Anterior cingulate cortex (tissue), 58 donors: ENCODE measurements around the gene KCNB1.
A peak's percentile ranks its signal among the peaks of the same experiment; 100 is the strongest.

Experiments
- DNase-seq, 58 donors: peaks; one replicate each; lab custom pipeline; 2025; lab: John Stamatoyannopoulos, UW

The KCNB1 gene

GRCh38 chr20:49475292-49476015 is 7.0 kb downstream of the KCNB1 start:
- DNase-seq = no peak

GRCh38 chr20:49471397-49471796 is 11.1 kb downstream of the KCNB1 start:
- DNase-seq = no peak

- DNase-seq = no peak
Observed at GRCh38 chr20:49470922-49471321, 11.5 kb downstream of the KCNB1 start.

- no peak for DNase-seq
Observed at GRCh38 chr20:49469060-49469459, 13.4 kb downstream of the KCNB1 start.

DNA sequence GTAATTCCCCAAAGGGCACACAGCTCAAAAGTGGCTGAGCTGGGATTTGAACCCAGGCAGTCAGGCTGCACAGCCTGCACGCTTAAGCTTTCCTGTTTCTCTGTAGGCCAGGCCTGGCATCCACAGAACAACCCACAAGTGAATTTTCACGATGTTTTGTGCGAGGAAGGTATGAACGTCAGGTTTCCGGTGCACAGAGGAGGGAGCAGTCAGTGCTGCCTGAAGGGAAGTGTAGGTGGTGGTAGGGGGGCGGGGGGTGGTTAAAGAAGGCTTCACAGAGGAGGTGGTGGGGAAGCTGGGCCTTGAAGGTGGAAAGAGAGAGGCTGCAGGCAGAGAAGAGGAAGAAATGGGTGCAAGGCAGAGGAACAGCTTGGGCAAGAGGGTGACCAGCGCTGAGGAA is 14.1 kb downstream of the KCNB1 start:
- peak in 2 of 58 donors; percentile 17 to 30 for DNase-seq

- DNase-seq = no peak
Observed at GRCh38 chr20:49466114-49466912, 16.2 kb downstream of the KCNB1 start.

DNA sequence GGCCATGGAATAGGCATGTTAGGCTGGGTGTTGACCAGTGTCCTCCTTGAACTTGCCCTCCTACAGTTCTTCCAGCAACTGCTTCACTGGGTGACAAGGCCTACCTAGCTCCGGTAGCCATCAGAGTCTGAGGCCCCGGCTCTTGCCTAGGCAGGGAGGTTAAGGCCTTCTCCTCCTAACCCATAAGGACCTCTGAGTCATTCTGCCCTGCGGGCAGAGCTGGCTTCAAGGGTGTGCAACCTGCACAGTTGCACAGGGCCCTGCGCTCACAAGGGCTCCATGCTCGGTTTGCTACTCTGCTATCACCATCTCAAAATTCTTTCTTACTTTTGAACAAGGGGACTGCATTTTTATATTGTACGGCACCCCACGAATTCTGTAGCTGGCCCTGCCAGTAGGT is 17.9 kb downstream of the KCNB1 start:
- DNase-seq = no peak

DNA sequence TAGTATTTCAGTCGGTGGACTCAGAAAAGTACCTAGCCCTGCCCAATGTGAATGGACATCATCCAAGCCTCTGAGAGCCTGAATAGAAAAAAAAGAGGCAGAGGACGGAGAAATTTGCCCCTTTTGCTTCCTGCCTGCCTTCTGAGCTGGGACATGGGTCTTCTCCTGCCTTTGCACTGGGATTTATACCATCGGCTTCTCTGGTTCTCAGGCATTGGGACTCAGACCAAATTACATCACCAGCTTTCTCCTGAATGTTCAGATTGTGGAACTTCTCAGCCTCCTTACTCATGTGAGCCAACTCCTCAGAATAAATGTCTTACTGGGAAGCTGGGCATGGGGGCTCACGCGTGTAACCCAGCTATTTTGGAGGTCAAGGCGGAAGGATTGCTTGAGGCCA is 19.8 kb downstream of the KCNB1 start:
- no peak for DNase-seq

DNA sequence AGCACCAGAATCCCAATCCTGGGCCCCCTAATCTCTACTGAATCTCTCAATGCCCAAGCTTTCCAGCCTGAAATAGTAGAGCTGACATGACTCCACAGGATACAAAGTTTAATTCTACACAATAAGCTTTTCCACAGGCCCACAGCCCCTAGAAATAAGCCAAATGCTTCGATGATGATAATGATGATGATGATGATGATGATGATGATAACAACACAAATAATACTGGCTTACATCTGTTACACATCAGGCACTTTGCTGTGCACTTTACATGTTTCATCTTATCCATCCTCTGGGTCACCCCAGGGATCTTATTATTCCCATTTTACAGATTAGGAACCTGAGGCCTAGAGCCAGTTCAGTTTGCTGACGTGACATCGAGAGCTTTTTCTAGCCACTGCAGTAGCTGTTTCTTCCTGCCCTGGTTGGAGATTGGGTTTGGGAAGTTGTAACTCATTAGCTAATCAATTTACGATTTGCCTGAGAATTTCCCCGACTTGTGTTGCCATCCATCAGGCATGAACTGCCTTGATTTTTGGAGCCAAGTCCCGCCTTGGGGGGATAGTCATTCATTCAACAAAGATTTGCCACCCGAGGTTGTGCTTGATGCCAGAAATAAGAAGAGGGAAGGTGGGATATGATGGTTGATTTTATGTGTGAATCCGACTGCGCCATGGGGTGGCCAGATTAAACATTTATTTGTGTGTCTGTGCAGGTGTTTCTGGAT is 20.4 kb downstream of the KCNB1 start:
- no peak for DNase-seq

DNA sequence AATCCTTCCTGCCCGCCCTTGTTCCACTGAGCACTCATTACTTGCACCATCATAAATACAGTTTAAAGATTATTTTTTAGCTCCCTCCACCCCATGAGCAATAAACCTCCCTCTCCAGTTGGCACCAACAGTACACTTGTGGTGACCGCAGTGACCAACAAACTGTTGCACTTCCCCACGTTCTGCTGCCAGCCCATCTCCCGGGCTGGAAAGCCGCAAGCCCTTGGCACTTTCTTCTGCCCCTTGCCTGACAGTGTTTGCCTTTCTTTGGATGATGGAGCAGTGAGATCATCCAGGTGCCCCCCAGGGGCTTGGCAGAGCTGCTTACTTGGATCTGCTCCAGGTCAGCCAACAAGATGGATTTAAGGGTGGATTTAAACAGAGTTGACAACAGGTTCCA is 21.6 kb downstream of the KCNB1 start:
- DNase-seq = no peak

DNA sequence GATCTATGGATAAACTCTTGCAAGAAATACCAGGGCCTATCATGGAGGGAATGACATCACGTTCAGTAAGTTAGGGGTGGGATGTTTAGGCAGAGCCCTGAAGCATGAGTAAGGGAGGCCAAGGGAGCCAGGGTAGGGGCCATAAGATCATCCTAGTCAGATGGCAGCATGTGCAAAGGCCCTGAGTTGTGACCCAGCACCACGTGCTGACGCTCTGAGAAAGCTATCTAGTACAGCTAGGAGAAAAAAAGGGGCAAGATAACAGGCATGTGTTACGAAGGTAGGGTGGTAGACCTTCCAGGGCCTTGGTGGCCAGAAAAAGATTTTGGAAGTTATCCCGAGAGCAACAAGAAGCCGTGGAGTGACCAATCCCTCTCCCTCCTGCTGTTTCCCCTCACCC is 22.3 kb downstream of the KCNB1 start:
- DNase-seq = no peak

DNA sequence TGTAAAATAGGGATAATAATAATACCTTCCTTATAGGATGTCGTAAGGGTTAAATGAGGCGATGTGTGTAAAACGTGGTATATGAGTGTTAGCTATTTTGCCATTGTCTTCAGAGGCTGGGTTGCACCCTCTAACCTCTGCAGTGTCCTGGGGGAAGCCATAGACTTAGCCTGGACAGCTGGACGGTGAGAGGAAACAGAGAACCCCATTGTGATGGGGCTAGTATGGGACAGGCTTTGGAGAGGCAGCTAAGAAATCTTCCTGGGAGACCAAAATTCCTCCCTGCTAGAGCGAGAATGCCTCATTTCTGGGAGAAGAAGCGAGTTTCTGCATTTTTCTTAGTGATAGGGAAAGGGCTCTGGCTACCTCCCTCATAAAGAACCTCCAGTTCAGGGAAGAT is 22.8 kb downstream of the KCNB1 start:
- DNase-seq = no peak

GRCh38 chr20:49457444-49457843 is 25.0 kb downstream of the KCNB1 start:
- no peak for DNase-seq

- no peak for DNase-seq
Observed at GRCh38 chr20:49456646-49457045, 25.8 kb downstream of the KCNB1 start.

DNA sequence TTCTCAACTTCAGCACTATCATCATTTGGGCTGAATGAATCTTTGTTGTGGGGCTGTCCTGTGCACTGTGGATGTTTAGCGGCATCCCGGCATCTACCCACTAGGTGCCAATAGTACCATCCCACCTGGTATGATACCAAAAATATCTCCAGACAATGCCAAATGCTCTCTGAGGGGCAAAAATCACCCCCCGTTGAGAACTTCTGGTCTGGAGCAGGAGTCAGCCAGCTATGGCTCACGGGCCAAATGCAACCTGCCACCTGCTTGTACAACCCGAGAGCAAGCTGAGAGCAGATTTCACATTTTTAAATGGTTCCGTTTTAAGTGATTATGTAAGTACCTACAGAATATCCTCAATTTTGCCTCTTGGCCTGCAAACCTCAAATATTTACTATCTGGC is 26.8 kb downstream of the KCNB1 start:
- DNase-seq = no peak

DNA sequence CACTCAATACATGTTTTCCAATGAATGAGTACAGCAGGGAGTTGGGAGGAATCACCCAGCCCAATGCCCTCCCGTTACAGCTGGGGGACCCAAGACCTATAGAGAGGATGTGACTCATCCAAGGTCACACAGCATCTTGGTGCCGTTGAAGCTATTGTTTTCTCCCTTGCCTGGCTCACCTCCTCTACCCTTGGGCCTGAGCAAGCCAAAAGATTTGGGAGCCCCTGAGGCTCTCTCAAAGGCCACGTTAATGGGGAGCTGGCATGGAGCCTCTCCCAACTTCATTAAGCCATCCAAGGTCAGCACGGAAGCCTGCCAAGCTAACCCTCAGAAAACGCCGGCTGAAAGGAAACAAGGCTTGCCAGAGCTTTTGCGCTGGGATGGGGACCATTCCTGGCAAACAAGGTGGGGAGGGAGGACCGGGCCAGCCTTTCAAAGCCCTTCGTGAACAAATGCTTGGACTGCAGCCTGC is 30.4 kb downstream of the KCNB1 start:
- peak in 45 of 58 donors; percentile 18 to 84 (median 51) for DNase-seq

GRCh38 chr20:49450281-49450721 is 32.2 kb downstream of the KCNB1 start:
- peak in 39 of 58 donors; percentile 8 to 63 (median 31) for DNase-seq

GRCh38 chr20:49448917-49449316 is 33.6 kb downstream of the KCNB1 start:
- DNase-seq = peak in 1 of 58 donors; percentile 24

GRCh38 chr20:49447946-49448809 is 34.3 kb downstream of the KCNB1 start:
- DNase-seq = no peak

DNA sequence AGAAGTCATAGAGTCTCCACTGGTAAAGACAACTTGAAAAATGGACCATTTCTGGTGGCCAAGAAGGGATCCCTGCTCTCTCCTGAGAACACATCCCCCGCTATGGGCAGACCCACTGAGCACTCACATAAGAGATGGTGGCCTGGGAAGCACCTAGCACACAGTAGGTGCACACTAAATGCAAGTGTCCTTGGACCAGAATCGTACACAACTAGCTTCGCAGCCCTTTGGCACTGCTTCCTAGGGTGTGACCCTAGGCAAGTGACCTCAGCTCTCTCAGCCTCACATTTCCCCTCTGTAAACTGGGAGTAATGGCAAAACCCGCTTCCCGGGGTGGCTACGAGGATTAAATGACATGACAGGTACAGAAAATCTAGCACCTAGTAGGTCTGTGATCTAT is 35.1 kb downstream of the KCNB1 start:
- no peak for DNase-seq
